Measurements from ENCODE around the gene ZNFX1.

ZNFX1 gene

GRCh38 chr20:49288784-49289696, 11.2 kb upstream of the ZNFX1 start:
- TF ChIP-seq, protein P1, sequence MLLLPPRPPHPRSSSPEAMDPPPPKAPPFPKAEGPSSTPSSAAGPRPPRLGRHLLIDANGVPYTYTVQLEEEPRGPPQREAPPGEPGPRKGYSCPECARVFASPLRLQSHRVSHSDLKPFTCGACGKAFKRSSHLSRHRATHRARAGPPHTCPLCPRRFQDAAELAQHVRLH (tag by site-specific recombination; IDR thresholded peaks at IDR 0.05), result no peak
- TF ChIP-seq, protein P2, sequence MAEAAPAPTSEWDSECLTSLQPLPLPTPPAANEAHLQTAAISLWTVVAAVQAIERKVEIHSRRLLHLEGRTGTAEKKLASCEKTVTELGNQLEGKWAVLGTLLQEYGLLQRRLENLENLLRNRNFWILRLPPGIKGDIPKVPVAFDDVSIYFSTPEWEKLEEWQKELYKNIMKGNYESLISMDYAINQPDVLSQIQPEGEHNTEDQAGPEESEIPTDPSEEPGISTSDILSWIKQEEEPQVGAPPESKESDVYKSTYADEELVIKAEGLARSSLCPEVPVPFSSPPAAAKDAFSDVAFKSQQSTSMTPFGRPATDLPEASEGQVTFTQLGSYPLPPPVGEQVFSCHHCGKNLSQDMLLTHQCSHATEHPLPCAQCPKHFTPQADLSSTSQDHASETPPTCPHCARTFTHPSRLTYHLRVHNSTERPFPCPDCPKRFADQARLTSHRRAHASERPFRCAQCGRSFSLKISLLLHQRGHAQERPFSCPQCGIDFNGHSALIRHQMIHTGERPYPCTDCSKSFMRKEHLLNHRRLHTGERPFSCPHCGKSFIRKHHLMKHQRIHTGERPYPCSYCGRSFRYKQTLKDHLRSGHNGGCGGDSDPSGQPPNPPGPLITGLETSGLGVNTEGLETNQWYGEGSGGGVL (tag by site-specific recombination; IDR thresholded peaks at IDR 0.05), result no peak
- TF ChIP-seq ZBTB21 (tag by site-specific recombination; IDR thresholded peaks at IDR 0.05) (no peak), ZNF214 (tag by site-specific recombination; IDR thresholded peaks at IDR 0.05; ENCODE audit: borderline replicate concordance) (no peak)
- Histone ChIP-seq H3K36me3 (ENCODE audit: control insufficient read depth in 2 of 2, insufficient read depth in 1 of 2, low read length in 2 of 2) (peaks cover 30 to 86% of the 10 kb centered on the region in 2 experiments), H3K27ac (ENCODE audit: extremely low read depth, low read depth, low read length) (no peak overlapping the region), H3K4me3 (ENCODE audit: low read depth, low read length) (no peak overlapping the region), H3K4me1 (ENCODE audit: control insufficient read depth, insufficient read depth, low read length) (no peaks in the 10 kb centered on the region), H3K9me3 (ENCODE audit: control insufficient read depth, insufficient read depth, low read depth, low read length) (no peaks in the 10 kb centered on the region)
- CTCF ChIA-PET, result interaction anchor here (1.1 kb wide), 1 partner anchor 71 kb away, joined by 3 read pairs; no protein-coding TSS in a partner anchor
- POLR2A ChIA-PET, result interaction anchor here (0.6 to 0.7 kb wide), 3 partner anchors 112 to 1030 kb away, joined by 3 to 5 read pairs (median 4); no protein-coding TSS in a partner anchor

GRCh38 chr20:49288250-49288751, 10.4 kb upstream of the ZNFX1 start:
- ChIA-PET POLR2A (no interaction called here), CTCF (interaction anchor here (1.0 to 1.1 kb wide), 2 partner anchors 33 to 71 kb away, joined by 3 read pairs; no protein-coding TSS in a partner anchor)
- Histone ChIP-seq H3K4me1 (ENCODE audit: control insufficient read depth, insufficient read depth, low read length) (no peaks in the 10 kb centered on the region), H3K4me3 (ENCODE audit: low read depth, low read length) (no peak overlapping the region), H3K36me3 (ENCODE audit: control insufficient read depth in 2 of 2, insufficient read depth in 1 of 2, low read length in 2 of 2) (peaks cover 33 to 93% of the 10 kb centered on the region in 2 experiments), H3K27ac (ENCODE audit: extremely low read depth, low read depth, low read length) (no peak overlapping the region), H3K9me3 (ENCODE audit: control insufficient read depth, insufficient read depth, low read depth, low read length) (no peaks in the 10 kb centered on the region)
- TF ChIP-seq ZNF830 (tag by site-specific recombination; IDR thresholded peaks at IDR 0.05; ENCODE audit: low read depth) (no peak), ZNF248 (tag by site-specific recombination; IDR thresholded peaks at IDR 0.05) (no peak), AEBP2 (tag by site-specific recombination; IDR thresholded peaks at IDR 0.05; ENCODE audit: borderline replicate concordance) (no peak), ZNF133 (tag by site-specific recombination; IDR thresholded peaks at IDR 0.05) (no peak), IKZF3 (tag by site-specific recombination; IDR thresholded peaks at IDR 0.05) (no peak), ZNF324 (tag by site-specific recombination; IDR thresholded peaks at IDR 0.05) (no peak), ZNF585B (tag by site-specific recombination; IDR thresholded peaks at IDR 0.05) (no peak), ZNF37A (tag by site-specific recombination; IDR thresholded peaks at IDR 0.05) (no peak), ZNF391 (tag by site-specific recombination; IDR thresholded peaks at IDR 0.05; ENCODE audit: borderline replicate concordance, low read depth) (no peak), ZXDB (tag by site-specific recombination; IDR thresholded peaks at IDR 0.05) (no peak), HOXA7 (CRISPR knock-in tag; IDR thresholded peaks at IDR 0.05; ENCODE audit: borderline replicate concordance) (no peak), ZNF426 (tag by site-specific recombination; IDR thresholded peaks at IDR 0.05) (no peak), ZNF571 (tag by site-specific recombination; IDR thresholded peaks at IDR 0.05) (no peak)
- TF ChIP-seq, protein P3, sequence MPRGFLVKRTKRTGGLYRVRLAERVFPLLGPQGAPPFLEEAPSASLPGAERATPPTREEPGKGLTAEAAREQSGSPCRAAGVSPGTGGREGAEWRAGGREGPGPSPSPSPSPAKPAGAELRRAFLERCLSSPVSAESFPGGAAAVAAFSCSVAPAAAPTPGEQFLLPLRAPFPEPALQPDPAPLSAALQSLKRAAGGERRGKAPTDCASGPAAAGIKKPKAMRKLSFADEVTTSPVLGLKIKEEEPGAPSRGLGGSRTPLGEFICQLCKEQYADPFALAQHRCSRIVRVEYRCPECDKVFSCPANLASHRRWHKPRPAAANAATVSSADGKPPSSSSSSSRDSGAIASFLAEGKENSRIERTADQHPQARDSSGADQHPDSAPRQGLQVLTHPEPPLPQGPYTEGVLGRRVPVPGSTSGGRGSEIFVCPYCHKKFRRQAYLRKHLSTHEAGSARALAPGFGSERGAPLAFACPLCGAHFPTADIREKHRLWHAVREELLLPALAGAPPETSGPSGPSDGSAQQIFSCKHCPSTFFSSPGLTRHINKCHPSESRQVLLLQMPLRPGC (tag by site-specific recombination; IDR thresholded peaks at IDR 0.05), result no peak

All from HEK293 (cell line).